Stimulated activated CD4-positive, alpha-beta T cell treated with anti-CD3 and anti-CD28 coated beads, Interleukin-1b, Interleukin-23, amount 100 ng/mL, for 48 hours (primary cell): ENCODE data around the gene KLF6.

Experiments used
- DNase-seq: peaks from one replicate; pipeline ENCODE4 v3.0.0-alpha.2; 2020

Gene KLF6

GRCh38 chr10:3786295-3787015 is 1.4 kb upstream of the KLF6 start:
- DNase-seq = peak; percentile 60

DNA sequence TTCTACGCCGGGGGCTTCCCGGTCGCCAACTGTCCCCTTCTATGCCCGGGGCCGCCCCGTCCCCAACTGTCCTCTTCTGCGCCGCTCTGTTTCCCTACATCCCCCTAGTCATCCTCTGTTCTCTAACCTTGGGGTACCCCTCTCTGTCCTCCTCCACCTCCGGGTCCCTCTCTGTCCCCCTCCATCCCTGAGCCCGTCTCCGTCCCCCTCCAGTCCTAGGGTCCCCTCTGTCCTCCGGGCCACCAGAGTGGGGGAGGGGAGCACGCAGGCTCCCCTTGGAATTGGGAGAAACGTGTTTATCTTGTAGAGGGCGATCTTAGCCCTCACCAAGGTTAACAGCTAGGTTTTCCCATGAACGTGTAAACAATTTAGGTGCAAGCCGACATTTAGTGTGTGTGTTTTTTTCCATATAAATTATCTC is 852 bp upstream of the KLF6 start:
- DNase-seq = peak; percentile 38

GRCh38 chr10:3785251-3785850 is 342 bp upstream of the KLF6 start:
- peak; percentile 99 for DNase-seq

- no peak for DNase-seq
Observed at GRCh38 chr10:3783682-3784432, 1.2 kb downstream of the KLF6 start.

- peak; percentile 86 for DNase-seq
Observed at GRCh38 chr10:3783316-3783681, 1.7 kb downstream of the KLF6 start.

- DNase-seq = peak; percentile 47
Observed at GRCh38 chr10:3782451-3783315, 2.3 kb downstream of the KLF6 start.

- no peak for DNase-seq
Observed at GRCh38 chr10:3782146-3782450, 2.9 kb downstream of the KLF6 start.

- DNase-seq = peak; percentile 47
Observed at GRCh38 chr10:3781468-3782145, 3.4 kb downstream of the KLF6 start.

GRCh38 chr10:3780771-3781467 is 4.1 kb downstream of the KLF6 start:
- DNase-seq = no peak

- DNase-seq = no peak
Observed at GRCh38 chr10:3780021-3780770, 4.8 kb downstream of the KLF6 start.

- no peak for DNase-seq
Observed at GRCh38 chr10:3779158-3779741, 5.8 kb downstream of the KLF6 start.

- DNase-seq = no peak
Observed at GRCh38 chr10:3778692-3779157, 6.3 kb downstream of the KLF6 start.

DNA sequence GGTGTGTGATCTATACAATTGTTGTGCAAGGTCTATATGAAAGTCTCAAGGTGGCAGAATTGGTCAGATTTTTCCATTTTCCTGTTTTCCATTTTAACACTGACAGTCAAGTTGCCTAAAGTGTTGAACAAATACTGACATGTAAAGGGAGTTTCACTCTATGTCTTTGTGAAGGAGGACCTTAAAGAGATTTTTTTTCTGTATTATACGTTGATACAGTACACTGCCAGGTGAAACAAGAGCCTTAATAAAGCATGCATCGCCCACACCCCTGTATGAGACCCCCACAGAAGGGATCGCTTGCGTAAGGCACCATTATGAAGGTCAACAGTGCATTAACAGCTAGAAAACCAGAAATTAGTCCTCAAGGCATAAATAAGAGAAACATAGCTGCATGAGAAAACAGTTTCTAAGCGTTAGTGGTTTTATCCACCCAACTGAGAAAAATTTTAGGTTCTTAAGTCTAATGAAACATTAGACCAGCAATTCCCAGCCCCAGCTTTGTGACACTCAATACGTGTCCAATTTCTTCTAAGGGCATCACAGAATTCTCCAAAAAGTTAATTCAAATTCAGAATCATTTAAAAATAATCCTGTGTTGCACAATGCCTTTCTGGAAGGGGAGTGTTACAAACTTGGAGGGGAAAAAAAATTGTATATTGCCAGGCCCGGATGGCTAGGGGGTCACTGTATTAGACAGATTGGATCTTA is 6.9 kb downstream of the KLF6 start:
- no peak for DNase-seq

DNA sequence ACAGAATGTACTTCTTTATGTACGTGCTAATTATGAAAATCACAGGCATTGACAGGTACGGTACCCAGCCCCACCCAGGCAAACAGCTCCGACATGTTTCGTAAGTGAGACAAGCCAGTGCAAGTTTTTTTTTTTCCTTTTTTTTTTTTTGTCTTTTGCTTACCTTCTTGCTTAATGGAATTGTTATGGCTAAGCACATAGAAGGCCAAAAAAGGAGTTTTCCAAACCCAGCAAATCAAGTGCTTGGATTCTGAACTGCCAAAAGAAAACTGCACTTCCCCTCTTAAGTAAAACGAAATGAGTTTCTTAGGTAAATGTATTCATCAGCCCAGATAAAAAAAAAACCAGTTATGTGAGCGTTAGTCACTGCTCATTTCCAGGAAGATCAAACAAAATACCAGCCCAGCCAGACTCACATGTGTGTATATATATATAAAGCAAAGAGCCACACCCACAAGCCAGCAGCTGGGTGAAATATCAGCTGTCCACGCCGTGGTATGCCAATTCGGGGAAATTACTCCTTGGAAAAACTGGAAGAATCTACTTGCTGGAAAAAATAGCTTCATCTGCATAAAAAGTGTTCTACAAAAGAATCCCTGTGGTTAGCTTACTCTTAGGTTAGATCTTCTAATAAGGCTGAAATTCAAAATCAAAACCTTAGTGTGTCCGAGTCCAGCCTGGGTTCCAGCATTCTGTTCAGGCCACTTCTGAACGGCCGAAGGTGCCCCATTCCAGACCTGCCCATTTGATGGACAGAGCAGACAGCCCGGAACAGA is 8.0 kb downstream of the KLF6 start:
- peak; percentile 54 for DNase-seq

GRCh38 chr10:3775696-3776551 is 9.1 kb downstream of the KLF6 start:
- DNase-seq = no peak

GRCh38 chr10:3774814-3775695 is 10.0 kb downstream of the KLF6 start:
- DNase-seq = no peak
